ENCODE results near the gene SETD1B.

The SETD1B gene

GRCh38 chr12:121796855-121797751 lies 6.7 kb upstream of the SETD1B start:
- no peak for DNase-seq

GRCh38 chr12:121797937-121798786 lies 5.6 kb upstream of the SETD1B start:
- DNase-seq, result peak; percentile 55

GRCh38 chr12:121798787-121799155 lies 5.0 kb upstream of the SETD1B start:
- no peak for DNase-seq

GRCh38 chr12:121799156-121799841 lies 4.5 kb upstream of the SETD1B start:
- DNase-seq, result peak; percentile 86

GRCh38 chr12:121799842-121800693 lies 3.7 kb upstream of the SETD1B start:
- peak; percentile 87 for DNase-seq

GRCh38 chr12:121800694-121801594 lies 2.9 kb upstream of the SETD1B start:
- peak; percentile 71 for DNase-seq

GRCh38 chr12:121801595-121802484 lies 2.0 kb upstream of the SETD1B start:
- DNase-seq, result peak; percentile 43

GRCh38 chr12:121802485-121802842 lies 1.3 kb upstream of the SETD1B start:
- DNase-seq, result no peak

GRCh38 chr12:121802843-121803698 lies 738 bp upstream of the SETD1B start:
- DNase-seq, result peak; percentile 90

- peak; percentile 49 for DNase-seq
These were observed 755 bp downstream of the SETD1B start for GRCh38 chr12:121804417-121805111.

- DNase-seq, result peak; percentile 26
These were observed 1.6 kb downstream of the SETD1B start for GRCh38 chr12:121805171-121806008.

- peak; percentile 23 for DNase-seq
These were observed 2.3 kb downstream of the SETD1B start for GRCh38 chr12:121806009-121806545.

- peak; percentile 20 for DNase-seq
These were observed 3.0 kb downstream of the SETD1B start for GRCh38 chr12:121806546-121807423.

GRCh38 chr12:121807642-121808347 lies 4.0 kb downstream of the SETD1B start:
- DNase-seq, result no peak

- no peak for DNase-seq
These were observed 4.8 kb downstream of the SETD1B start for GRCh38 chr12:121808623-121809022.
